HL-60/S4 treated with retinoic acid at 250 ng/mL for 4 days and 3 days (cell line): ENCODE measurements around the gene DZIP1.

ENCODE experiments used
- in situ Hi-C: fragments of 300-500 bp; cut with MboI; formaldehyde crosslinking; loops from 2 replicates; pipeline ENCODE4 v1.7.0; 2022; ENCODE audit warnings: low sequenced_read_pairs

DZIP1 gene

DNA sequence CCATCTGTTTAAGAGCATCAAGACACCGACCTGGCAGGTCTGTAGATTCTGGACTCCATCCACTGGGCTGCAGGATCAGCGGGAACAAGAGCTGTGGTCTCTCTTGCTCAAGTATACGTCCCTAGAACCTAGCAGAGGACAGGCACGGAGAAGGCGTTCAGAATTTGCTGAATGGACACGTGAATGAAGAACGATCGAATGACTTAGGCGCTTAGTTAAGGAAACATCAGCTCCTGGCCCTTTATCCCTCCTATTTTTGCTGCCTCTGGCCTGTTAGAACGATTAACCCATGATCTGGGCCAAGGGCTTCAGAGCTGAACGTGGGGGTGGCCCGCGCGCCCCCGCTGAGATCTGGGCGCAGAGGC, 953 bp downstream of the DZIP1 start:
- in situ Hi-C loops, result no loop called here

DNA sequence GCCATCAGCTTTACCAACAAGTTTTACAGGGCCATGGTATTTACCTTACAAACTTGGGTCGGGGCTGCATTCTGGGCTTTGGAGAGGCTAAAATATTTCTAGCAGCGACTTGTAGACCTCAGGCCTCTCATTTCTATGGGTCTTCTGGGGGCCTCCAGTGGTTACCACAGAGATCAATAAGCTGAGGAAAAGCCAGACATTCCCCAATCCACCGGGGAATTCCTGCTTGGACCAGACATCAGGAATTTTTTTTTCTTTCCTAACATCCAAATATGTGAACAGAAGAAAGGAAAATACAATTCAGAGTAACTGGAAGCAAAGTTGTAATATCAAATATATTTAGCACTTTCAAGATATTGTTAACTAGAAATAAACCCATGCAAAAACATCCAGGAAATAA, 1.5 kb downstream of the DZIP1 start:
- in situ Hi-C loops, result no loop called here

DNA sequence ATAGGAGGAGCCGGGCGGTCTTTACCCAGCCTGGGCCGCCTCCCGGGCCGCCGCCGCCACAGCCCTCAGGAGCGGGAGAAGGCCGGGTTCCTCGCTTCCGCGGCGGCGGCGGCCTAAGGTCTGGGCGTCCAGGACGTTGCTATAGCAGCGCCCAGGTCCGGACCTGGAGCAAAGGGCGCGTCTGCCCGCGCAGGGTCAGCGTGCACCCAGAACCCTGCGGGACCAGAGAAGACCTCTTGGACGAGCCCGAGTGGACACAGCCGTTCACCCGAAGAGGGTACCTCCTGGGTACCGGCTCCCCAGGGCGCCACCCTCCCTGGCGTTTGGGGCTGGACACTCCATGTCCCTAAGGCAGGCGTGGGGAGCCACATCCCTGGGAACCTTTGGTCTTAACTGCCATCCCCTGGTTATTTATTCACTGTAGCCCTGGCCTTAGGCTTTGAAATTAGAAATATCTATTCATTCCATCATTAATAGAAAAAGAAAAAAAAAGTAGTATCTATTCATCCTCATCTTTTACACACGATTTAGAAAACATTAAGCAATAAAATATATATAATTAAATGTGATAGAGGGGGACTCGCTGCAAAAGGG, 2.4 kb downstream of the DZIP1 start:
- in situ Hi-C loops, result no loop called here

DNA sequence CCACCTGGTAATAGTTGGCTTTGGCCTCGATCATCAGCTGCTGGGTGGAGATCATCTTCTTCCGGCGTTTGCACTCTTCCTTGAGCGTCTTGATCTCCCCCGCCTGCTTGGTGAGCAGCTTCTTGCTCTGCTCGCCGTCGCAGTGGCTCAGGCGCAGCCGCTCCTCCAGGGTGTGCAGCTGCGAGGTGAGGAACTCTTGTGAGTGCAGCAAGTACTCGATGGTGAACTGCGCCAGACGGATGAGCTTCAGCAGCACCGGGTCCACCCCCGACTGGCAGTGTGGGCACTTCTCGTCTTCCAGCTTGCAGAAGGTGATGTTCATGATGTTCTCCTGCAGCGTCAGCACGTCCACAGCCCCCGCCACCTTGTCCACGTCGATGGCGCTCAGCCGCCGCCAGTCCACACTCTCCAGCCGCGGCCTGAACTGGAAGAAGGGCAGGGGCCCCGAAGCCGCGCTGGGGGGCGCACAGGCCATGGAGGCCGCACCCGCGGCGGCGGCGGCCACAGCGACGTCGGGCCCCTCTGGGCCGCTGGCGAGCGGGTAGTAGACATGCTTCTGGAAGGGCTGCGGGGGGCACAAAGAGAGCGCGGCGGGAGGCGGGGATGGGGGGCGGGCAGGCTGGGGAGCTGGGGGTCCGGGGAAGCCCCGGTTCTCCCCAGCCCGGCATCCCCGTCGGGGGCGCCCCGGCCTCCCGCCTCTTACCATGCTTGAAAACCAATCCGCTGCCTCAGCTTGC, 3.0 kb downstream of the DZIP1 start:
- in situ Hi-C loops, result no loop called here

DNA sequence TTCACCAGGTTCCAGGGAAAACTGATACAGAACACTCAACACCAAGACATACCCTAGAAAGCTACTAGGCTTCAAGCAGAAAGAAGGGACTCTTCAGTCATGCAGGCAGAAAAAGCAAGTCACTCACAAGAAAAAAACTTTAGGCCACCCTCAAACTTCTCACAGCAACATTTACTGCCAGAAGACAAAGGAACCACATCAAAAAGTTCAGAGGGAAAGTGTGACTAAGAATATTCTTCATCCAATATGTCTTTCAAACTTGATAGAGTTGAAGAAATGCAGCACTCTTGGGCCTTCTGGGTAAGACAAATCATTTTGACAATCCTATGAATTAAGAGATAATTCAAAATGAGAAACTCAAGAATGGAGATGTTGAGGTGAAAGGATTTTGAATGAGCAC, 7.7 kb downstream of the DZIP1 start:
- in situ Hi-C loops, result no loop called here

DNA sequence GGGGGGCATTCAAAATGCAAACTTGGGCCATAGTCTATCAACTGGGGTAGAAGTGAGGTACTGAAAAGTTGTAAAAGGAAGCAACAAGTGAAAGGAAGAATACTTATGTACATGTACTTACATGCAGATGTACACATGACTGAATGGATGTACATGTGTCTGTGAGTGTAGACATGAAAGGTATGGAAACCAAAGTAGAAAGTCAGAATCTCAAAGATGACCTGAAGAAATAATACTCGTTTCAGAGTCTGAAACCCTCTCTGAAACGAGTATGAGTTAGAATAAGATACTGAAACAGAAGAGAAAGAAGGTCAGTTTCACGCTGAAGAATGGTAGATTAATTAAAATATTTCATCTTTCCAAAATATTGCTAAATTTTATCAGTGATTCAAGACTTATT, 13.9 kb downstream of the DZIP1 start:
- in situ Hi-C loops, result no loop called here

DNA sequence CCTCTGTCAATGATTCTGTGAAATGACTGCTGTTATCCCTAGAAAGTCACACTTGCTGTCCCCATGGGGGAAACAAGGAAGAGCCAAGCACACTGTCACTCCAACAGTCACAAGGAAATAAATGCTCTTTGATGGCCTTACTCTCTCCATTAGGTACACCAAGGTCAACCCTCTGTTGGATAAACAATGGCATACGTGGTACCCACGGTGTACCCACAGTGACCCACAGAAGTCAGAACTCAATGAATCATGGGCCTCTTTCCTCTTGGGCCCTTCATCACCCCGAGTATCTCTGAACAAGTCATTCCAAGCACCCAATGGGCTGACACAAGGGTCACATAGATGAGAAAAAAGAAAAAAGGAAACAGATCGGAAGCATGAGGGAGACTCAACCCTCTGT, 15.4 kb downstream of the DZIP1 start:
- in situ Hi-C loops, result no loop called here

DNA sequence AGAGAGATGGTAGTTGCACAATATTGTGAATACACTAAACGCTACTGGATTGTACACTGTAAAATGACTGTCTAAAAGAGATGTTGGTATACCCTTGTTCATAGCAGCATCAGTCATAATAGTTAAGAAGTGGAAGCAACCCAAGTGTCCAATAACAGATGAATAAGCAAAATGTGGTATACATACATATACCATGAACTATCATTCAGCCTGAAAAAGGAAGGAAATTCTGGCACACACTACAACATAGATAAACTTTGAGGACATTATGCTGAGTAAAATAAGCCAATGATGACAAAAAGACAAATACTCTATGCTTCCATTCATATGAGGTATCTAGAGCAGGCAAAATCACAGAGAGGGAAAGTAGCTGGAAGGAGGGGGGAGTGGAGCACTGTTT, 16.0 kb downstream of the DZIP1 start:
- in situ Hi-C loops, result no loop called here

DNA sequence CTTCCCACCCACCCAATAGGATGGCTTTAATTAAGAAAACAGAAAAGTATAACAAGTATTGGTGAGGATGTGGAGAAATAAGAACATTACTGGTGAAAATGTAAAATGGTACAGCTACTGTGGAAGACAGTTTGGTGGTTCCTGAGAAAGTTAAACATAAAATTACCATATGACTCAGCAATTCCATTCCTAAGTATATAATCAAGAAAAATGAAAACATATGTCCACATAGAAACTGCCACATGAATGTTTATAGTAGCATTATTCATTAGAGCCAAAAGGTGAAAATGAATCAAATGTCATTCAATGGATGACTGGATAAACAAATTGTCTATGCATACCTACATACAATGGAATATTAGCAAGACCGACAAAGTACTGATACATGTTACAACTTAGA, 16.9 kb downstream of the DZIP1 start:
- in situ Hi-C loops, result no loop called here

DNA sequence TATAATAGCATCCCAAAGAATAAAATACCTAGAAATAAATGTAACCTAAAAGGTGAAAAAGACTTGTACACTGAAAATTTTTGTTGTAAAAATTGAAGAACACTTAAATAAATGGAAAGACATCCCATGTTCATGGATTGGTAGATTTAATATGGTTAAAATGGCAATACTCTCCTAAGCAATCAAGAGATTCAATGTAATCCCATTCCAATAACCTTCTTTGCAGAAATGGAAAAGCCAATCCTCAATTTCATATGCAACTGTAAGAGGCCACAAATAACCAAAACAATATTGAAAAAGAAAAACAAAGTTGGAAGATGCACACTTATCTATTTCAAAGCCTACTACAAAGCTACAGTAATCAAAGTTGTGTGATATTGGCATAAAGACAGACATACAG, 17.7 kb downstream of the DZIP1 start:
- in situ Hi-C loops, result no loop called here

DNA sequence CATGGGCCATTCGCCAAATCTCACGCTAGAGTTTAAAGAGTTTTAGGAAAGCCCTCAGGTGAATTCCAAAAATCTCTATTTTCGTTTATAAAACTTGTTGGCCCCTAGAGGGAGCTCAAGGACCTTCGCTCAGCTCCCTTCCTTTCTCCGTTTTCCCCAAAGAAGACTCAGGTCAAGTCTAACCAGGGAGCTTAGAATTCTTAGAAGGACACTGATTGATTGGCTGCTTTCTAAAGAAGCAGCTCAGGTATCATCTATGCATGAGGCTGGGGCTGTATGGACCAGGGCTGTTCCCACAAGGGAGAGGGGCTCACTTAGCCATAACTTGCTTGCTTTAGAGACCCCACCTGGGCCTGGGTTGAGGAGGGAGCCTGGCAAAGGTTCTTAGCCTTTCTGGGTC, 20.5 kb downstream of the DZIP1 start:
- in situ Hi-C loops, result no loop called here

DNA sequence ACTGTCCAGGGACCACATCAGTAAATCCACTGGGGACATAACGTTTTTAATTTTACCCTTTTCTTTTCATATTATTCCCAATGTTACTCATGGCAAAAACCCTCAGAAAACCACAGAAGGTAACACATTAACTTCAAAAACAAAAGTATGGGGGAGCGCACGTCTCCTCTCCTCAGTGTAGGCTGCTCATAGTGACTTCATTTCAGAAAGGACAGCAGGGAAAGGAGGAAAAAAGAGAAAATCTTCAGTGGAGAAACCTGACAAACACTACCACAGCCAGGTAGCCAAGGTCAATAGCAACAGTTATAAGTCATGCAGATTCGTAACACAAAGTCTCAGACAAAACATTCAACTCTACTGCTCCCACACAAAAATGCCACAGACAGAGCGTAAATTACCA, 21.4 kb downstream of the DZIP1 start:
- in situ Hi-C loops, result no loop called here

DNA sequence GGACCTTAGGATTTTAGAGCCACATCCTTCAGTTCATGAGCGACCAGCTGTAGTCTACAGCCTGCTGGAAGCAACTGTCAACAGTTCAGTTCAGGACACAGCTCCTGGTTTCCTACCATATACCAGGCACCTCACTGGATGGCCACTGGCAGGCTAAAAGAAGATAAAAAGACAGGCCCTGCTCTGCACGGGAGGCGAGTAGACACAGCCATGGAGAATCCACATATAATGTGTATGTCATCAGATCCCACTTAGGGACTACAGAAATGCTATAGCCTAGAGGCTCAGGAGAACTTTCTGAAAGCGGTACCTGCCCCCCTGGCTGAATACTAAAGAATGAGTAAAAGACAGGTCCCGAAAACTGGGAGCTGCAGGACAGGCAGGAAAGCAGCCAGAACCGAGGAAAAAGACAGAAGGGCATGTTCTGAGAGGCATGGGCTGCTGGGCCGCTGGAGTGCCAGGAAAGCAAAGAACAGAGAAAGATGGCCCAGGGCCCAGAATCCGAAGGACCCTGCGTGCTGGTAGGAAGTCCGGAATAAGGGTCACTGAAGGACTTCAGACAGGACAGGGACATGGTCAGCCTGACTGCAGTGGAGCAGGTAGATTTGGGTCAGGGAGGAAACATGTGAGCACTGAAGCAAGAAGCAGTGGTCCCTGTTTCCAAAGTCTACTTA, 23.5 kb downstream of the DZIP1 start:
- in situ Hi-C loops, result no loop called here

DNA sequence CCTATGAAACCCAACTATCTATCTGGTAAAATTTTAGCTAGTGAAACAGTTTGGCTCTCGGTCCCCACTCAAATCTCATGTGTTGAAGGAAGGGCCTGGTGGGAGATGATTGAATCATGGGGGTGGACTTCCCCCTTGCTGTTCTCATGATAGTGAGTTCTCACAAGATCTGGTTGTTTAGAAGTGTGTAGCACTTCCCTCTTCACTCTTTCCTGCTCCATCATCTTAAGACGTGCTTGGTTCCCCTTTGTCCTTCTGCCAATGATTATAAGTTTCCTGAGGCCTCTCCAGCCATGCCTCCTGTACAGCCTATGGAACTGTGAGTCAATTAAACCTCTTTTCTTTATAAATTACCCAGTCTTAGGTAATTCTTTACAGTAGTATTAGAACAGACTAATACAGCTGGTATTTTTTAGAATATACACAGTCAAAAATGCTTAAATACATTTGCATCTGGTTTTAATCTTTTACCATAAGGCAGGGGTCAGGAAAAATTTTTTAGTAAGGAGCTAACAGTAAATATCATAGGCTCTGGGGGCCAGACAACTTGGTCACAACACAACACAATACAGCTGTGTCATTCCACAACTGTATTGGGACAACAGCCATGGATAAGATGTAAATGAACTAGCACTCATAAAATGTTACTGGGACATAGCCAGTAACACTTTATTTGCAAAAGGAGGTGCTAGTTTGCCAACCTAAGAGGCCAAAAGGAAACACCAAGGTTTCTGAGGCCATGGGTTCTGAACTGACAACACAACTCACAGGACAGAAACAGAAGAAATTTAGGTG, 24.3 kb downstream of the DZIP1 start:
- in situ Hi-C loops, result no loop called here

DNA sequence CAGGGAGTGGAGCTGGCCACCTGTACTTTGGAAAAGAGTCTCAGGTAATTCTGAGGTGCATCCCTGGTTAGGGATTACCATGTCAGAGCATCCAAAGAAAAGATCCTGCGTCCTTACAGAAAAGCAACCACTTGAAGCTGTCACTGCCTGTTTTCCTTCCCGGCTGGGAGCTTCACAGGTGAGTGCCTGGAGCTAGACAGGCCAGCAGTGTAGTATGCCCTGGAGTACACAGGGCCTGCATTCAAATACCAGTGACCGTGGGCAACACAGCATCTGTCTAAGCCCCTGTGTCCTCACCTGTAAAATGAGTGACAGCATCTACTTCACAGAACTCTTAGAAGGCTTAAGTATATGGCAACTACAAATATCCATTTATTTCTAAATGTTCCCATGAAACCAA, 29.0 kb downstream of the DZIP1 start:
- in situ Hi-C loops, result no loop called here

DNA sequence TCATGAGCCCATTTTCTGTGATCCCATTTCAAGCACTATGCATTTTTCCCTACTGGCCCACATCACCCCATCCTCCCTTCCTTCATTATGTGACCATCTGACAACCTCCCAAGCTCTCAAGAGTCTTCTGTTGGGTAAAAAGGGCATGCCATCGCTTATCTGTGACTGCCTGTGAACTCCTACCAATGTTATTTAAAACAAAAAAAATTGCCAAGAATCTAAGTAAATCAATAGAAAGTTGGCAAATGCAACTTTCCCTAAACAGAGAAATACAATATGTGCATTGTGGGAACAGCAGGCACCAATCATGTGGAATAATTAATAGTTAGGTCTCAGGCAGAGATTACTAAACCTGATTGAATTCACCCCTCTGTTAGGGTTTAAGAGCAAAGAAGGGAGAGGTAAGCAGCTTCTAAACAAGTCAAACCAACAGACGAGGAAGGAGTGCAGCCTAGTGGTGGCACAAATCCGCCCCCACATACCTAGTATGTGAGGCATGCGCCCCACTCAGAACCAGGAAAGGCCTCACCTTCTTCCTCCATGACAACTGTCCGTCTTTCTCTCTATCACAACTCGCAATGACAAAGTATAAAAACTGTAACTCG, 29.8 kb downstream of the DZIP1 start:
- in situ Hi-C loops, result no loop called here

DNA sequence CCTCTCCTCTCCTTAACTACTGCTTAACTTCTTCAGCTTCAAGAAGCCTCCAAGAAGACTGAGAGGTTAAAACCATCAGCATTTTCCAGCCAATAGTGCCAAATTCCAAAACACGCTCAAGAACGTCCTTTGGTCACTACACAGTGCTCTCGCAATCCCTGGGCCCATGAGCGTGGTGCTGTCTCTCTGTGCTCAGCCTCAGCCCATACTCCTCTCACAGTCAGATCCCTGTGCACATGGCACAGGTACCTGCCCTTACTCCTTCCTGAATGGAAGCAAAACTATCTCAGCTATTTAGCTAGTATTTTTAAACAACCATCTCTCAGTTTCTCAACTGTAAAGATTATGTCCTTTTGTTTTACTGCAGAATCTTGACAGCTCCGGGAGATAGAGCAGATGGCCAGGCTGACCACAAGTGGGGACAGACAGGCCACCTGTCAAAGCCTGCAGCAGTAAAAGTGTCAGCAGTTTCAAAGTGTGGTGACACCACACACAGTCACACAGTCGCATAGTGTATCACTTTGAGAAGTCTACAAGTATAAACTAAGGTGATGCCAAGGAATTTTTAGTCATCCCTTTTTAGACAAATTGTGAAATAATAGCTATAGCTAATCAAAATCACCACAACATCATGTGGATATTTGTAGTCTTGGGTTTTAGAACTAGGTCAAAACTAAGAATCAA, 35.7 kb downstream of the DZIP1 start:
- in situ Hi-C loops, result no loop called here

DNA sequence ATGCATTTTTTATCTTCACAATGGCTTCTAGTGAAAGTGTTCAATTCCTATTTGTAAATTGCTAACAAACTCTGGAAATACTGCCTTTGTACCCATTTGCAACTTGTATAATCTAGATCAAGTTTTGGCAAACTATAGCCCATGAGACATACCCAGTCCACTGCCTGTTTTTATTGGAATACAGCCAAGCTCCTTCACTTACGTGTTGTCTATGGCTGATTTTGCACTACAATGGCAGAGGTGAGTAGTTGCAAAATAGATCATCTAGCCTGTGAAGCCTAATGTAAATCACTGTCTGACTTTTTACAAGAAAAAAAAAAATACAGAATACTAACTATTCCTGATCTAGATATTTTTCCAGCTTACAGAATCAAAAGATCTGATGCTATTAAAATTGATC, 37.1 kb downstream of the DZIP1 start:
- in situ Hi-C loops, result no loop called here

DNA sequence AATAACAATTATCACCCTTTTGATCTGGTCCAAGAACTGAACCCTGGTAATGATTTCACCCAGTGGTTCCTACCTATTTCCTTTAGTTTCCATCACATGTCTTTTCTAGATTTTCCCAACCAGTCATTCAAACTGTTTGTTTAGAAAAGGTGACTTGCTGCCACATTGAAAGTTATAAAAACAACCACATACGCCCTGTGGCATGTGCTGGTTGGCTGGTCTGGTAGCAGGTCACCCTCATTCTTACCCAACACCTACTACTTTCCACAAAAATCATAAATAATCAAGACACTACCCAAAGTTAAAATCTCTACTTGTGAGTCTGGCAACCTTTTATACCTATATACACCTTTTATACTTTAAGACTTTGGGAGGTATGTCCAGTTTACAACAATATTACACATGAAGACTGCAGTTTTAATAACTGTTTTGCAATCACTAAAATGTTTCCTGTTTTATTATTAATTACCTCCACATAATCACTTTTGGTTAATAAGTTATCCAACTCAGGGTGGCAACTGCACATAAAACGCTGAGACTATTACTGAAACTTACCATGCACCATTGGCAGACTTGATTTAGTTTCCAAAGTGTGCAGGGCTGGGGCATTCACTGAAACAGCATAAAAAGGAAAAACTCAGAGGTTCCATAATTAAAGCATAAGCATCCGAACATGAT, 38.9 kb downstream of the DZIP1 start:
- in situ Hi-C loops, result no loop called here

DNA sequence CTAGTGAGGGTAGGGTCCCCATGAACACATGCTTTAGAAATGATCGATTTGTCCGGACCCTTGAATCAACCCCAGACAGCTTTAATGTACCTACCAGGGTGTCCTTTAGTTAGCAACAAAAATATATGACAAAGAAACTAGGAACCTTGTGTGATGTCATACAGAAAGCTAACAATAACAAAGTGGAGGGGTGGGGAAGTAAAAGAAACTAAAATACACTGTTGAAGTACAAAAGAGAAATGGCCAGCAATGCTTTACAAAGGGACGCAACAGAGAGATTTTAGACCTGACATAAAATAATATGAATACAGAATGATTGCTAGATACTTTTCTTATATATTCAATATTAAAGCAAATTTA, 40.0 kb downstream of the DZIP1 start:
- in situ Hi-C loops, result no loop called here
